Stimulated activated CD8-positive, alpha-beta memory T cell treated with anti-CD3 and anti-CD28 coated beads, Interleukin-15, amount 100 ng/mL, for 24 hours (primary cell): ENCODE results near the gene GEMIN5.
"Not testable (repeated sequence)": the region's sequence is repeated elsewhere in the genome, so short reads cannot be mapped to it uniquely, and the experiment has no call there.

Source experiments
- DNase-seq: peaks from one replicate; pipeline ENCODE4 v3.0.0-alpha.2; 2020; ENCODE audit warnings: low read depth

GEMIN5 gene

GRCh38 chr5:154937718-154938466, at the start of gene GEMIN5:
Gene GEMIN5 (minus strand): TSS chr5:154938211. CDS start chr5:154938133, 78 bp downstream.
- DNase-seq: peak; percentile 65

GRCh38 chr5:154986151-154986550, 48.1 kb upstream of the GEMIN5 start:
- no peak for DNase-seq

GRCh38 chr5:154984946-154985516, 47.0 kb upstream of the GEMIN5 start:
- DNase-seq: no peak

- DNase-seq: not testable (repeated sequence)
Observed at GRCh38 chr5:154978294-154978693, 40.3 kb upstream of the GEMIN5 start.

GRCh38 chr5:154977409-154977808, 39.4 kb upstream of the GEMIN5 start:
- DNase-seq: no peak

GRCh38 chr5:154976082-154976481, 38.1 kb upstream of the GEMIN5 start:
- not testable (repeated sequence) for DNase-seq

- DNase-seq: no peak
Observed at GRCh38 chr5:154972476-154973080, 34.6 kb upstream of the GEMIN5 start.

GRCh38 chr5:154971501-154971900, 33.5 kb upstream of the GEMIN5 start:
- no peak for DNase-seq

GRCh38 chr5:154970759-154971158, 32.7 kb upstream of the GEMIN5 start:
- no peak for DNase-seq

GRCh38 chr5:154968953-154969352, 30.9 kb upstream of the GEMIN5 start:
- no peak for DNase-seq

- no peak for DNase-seq
Observed at GRCh38 chr5:154967421-154968024, 29.5 kb upstream of the GEMIN5 start.

- no peak for DNase-seq
Observed at GRCh38 chr5:154966874-154967273, 28.9 kb upstream of the GEMIN5 start.

GRCh38 chr5:154966081-154966841, 28.2 kb upstream of the GEMIN5 start:
- DNase-seq: no peak

- DNase-seq: no peak
Observed at GRCh38 chr5:154962494-154962893, 24.5 kb upstream of the GEMIN5 start.

- no peak for DNase-seq
Observed at GRCh38 chr5:154956712-154957111, 18.7 kb upstream of the GEMIN5 start.

GRCh38 chr5:154949781-154950180, 11.8 kb upstream of the GEMIN5 start:
- DNase-seq: no peak

- DNase-seq: no peak
Observed at GRCh38 chr5:154948313-154948712, 10.3 kb upstream of the GEMIN5 start.

- no peak for DNase-seq
Observed at GRCh38 chr5:154947778-154948177, 9.8 kb upstream of the GEMIN5 start.

- no peak for DNase-seq
Observed at GRCh38 chr5:154945695-154946301, 7.8 kb upstream of the GEMIN5 start.

GRCh38 chr5:154944716-154945115, 6.7 kb upstream of the GEMIN5 start:
- no peak for DNase-seq

GRCh38 chr5:154943527-154943926, 5.5 kb upstream of the GEMIN5 start:
- no peak for DNase-seq
